Measurements from ENCODE around the gene TNIP1.

The TNIP1 gene

DNA sequence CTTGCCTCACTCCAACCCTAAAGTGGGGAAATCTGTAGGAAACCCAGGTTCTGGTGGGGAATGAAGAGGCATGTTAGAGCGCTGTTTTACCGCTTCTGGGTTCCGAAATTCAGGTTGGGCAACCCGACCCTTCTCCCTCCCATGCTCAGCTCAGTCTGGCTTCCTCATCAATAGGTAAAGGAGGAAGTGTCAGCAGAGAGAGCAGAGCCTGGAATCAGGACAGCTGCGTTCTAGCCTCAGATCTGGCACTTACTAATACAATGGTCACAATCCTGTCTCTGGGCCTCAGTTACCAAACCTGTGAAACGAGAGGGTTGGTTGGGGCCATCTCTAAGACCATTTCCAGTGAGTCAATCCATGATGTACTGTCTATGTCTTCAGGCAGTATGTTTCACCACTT is 16.2 kb upstream of the TNIP1 start:
- Histone ChIP-seq H3K9me3 (ENCODE audit: control insufficient read depth, insufficient read depth, low read length) (no peaks in the 10 kb centered on the region), H3K9ac (ENCODE audit: low read depth, low read length) (no peak overlapping the region), H3K4me1 (ENCODE audit: insufficient read depth, low read length) (peaks cover 33% of the 10 kb centered on the region), H3K36me3 (ENCODE audit: insufficient read depth, low read length) (no peaks in the 10 kb centered on the region; the same call in 1 of the 2 replicates)

DNA sequence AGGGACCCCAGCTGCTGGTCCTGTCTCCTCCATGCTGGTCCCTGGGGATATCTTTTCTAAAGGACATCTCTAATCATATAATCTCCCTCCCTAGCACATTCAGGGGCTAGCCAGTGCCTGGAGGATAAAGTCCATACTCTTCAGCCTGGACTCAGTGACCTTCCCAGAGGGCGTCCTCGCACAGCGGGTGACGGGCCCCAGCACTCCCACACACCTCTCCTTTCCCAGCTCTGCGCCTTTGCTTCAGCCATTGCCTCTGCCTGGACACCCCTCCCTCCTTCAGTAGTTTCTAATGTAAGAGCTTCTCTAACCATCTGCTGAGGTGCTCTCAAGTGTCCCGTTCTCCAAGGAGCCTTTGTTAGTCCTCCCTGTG is 15.2 kb upstream of the TNIP1 start:
- no peaks in the 10 kb centered on the region for H3K9me3 ChIP-seq (ENCODE audit: control insufficient read depth, insufficient read depth, low read length)
- H3K9ac ChIP-seq (ENCODE audit: low read depth, low read length): no peak overlapping the region
- H3K4me1 ChIP-seq (ENCODE audit: insufficient read depth, low read length): peaks cover 33% of the 10 kb centered on the region
- no peaks in the 10 kb centered on the region; the same call in 1 of the 2 replicates for H3K36me3 ChIP-seq (ENCODE audit: insufficient read depth, low read length)

DNA sequence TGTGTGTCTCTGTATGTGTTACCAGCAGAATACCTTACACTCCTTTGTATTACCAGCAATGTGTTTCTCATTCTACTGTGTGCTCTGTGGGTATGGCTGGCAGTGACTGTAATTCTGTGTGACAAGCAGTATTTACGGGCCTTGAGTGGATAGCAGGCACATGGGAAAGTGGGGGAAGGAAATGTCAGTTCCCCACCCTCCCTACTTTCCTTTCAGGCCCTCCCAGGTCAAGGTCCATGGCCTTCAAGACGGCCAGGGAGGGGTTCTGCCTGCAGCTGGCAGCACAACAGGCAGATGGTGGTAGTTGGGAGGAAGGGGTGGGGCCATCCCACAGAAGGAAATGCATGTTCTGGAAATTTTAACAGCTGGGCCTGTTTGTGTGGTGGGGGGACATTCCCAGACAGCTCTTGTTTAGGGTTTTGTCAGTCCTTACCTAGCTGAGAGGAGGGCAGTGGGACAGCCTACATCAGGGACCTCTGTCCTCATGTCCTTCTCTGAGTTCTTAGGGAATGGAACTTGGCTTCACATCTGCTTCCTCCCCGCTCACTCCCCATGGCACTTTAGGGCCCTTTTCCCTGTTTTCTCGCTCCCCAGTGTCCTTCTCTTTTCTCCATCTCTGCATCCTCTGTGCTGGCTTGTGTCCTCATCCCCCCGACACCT is 14.6 kb upstream of the TNIP1 start:
- H3K36me3 ChIP-seq (ENCODE audit: insufficient read depth, low read length): no peaks in the 10 kb centered on the region
- no peaks in the 10 kb centered on the region for H3K9me3 ChIP-seq (ENCODE audit: control insufficient read depth, insufficient read depth, low read length)
- H3K9ac ChIP-seq (ENCODE audit: low read depth, low read length): no peak overlapping the region
- H3K4me1 ChIP-seq (ENCODE audit: insufficient read depth, low read length): peaks cover 33% of the 10 kb centered on the region

DNA sequence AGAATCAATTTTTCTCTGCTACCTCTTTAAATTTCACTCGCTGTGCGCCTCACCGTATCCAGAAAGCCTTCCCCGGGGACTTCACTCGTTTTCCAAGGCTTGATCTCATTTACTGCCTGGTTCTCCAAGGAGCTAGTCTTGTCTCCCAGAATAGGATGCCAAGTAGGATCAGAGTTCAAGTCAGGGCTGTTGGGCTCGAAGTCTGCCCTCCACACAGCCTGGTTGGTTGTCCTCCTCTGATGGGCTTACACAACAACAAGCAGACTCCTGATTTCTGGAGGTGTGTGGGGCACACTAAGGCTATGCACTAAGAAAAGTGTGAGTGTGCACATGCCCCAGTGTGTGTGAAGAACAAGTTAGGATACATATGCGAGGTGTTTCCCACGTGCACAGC is 14.0 kb upstream of the TNIP1 start:
- Histone ChIP-seq H3K4me1 (ENCODE audit: insufficient read depth, low read length) (peaks cover 33% of the 10 kb centered on the region), H3K36me3 (ENCODE audit: insufficient read depth, low read length) (no peaks in the 10 kb centered on the region), H3K9me3 (ENCODE audit: control insufficient read depth, insufficient read depth, low read length) (no peaks in the 10 kb centered on the region), H3K9ac (ENCODE audit: low read depth, low read length) (no peak overlapping the region)

DNA sequence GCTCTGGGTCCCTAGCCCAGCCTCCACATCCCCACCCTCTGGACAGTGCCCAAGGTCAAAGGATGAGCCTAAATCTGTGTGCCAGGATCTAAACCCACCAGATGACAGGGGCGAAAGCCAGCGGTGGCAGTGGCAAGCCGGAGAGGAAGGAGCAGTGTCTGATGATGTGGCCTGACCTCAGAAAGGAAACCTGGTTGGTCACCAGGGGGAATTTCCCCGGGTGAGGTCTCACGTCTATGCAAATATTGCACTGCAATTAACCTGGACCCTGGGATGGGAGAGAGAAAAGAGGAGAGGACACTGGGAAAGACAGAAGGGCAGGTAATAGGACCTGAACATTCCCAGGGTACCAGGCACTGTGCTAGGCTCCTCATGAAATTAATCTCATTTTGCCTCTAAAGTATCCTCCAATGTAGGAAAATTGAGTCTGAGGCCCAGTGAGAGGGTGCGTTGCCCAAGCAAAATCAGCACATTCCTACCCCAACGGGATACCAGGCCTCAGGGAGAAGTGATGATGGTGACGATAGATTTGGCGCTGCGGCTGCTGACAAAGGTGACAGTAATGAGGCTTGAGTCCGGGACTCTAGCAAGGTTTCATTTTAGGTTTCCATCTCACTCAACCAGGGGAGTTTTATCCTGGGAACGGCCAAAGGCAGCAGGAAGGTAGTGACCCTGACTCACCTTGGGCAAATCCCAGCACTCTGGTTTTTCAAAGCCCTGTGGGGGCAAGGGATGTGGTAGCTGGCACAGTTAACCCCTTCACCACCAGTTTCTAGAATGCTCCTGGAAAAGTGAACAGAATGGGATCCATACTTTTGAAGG is 13.4 kb upstream of the TNIP1 start:
- Histone ChIP-seq H3K9ac (ENCODE audit: low read depth, low read length) (no peak overlapping the region), H3K36me3 (ENCODE audit: insufficient read depth, low read length) (no peaks in the 10 kb centered on the region), H3K9me3 (ENCODE audit: control insufficient read depth, insufficient read depth, low read length) (no peaks in the 10 kb centered on the region), H3K4me1 (ENCODE audit: insufficient read depth, low read length) (peaks cover 33% of the 10 kb centered on the region)

DNA sequence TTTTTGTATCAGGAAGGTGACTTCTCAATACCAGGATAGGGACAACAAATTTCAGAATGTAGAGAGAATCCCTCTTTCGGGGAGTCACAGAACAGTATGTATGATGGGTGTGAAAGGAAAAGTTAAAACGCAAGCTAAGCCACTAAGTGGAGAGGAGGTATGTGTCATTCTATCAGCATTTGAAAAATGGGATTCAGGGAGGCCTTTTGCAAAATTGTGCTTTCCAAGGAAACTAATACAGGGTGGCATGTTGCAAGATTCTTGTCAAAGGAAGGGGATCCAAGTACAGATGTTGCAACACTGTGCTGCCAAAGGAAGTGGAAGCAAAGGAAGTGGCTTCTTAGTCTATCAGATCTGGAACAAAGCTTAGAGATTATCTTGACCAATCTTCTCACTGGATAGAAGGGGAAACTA is 12.6 kb upstream of the TNIP1 start:
- no peaks in the 10 kb centered on the region for H3K9me3 ChIP-seq (ENCODE audit: control insufficient read depth, insufficient read depth, low read length)
- H3K4me1 ChIP-seq (ENCODE audit: insufficient read depth, low read length): peaks cover 33% of the 10 kb centered on the region
- H3K36me3 ChIP-seq (ENCODE audit: insufficient read depth, low read length): no peaks in the 10 kb centered on the region
- H3K9ac ChIP-seq (ENCODE audit: low read depth, low read length): no peak overlapping the region

DNA sequence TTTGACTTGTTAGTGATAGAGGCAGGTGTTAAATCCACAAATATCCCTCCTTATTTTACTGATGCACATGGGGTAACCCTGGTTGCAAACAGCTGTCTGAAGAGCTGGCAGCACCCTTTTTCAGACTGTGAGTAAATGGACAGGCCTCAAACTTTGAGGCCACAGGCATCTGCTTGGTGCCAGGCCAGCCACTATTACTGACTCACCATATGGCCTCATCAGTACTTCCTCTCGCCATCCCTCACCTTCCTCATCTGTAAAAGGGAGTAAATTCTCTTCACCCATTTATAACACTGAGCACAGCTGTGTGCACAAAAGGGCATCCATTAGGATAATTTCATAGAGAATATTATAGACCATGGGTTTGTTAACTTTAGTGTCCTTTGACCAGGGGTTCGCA is 11.9 kb upstream of the TNIP1 start:
- H3K4me1 ChIP-seq (ENCODE audit: insufficient read depth, low read length): peaks cover 33% of the 10 kb centered on the region
- H3K36me3 ChIP-seq (ENCODE audit: insufficient read depth, low read length): no peaks in the 10 kb centered on the region
- H3K9me3 ChIP-seq (ENCODE audit: control insufficient read depth, insufficient read depth, low read length): no peaks in the 10 kb centered on the region
- no peak overlapping the region for H3K9ac ChIP-seq (ENCODE audit: low read depth, low read length)

DNA sequence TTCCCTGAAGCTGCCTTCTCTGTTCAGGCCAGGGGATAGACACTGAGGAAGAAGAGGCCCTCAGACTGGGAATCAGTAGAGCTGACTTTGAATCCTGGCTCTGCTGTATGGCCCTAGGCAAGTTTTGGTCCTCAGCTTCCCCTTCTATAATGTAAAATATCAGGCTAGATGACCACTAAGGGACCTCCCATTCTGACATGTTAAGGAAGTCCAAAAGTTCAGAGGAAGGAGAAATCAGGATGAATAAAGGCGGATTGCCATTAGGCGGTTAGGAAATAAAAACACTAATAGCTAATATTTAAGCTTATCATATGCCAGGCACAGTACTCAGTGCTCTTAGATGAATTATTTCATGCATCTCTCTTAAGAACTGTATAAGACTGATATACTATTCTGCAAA is 8.9 kb upstream of the TNIP1 start:
- peaks cover 41% of the 10 kb centered on the region for H3K4me1 ChIP-seq (ENCODE audit: insufficient read depth, low read length)
- H3K36me3 ChIP-seq (ENCODE audit: insufficient read depth, low read length): no peaks in the 10 kb centered on the region
- H3K9ac ChIP-seq (ENCODE audit: low read depth, low read length): no peak overlapping the region
- H3K9me3 ChIP-seq (ENCODE audit: control insufficient read depth, insufficient read depth, low read length): no peaks in the 10 kb centered on the region

DNA sequence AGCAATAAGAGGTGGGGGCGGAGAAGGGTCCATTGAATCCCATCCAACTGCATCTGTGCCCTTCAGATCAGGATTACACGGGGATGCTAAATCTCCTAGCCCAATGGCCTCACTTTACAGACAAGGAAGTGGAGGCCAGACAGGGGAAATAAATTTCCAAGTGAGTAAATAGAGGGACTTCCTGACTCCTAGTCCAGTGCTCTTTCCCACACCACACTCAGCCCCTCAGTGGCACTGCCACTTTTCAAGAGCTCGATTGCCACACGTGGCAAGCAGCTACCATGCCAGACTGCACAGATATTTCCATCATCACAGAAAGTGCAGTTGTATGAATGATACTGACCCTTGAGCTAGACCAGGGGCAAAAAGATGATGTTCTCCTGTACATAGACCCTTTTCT is 8.2 kb upstream of the TNIP1 start:
- no peak overlapping the region for H3K9ac ChIP-seq (ENCODE audit: low read depth, low read length)
- peaks cover 34% of the 10 kb centered on the region for H3K4me1 ChIP-seq (ENCODE audit: insufficient read depth, low read length)
- no peaks in the 10 kb centered on the region for H3K9me3 ChIP-seq (ENCODE audit: control insufficient read depth, insufficient read depth, low read length)
- no peaks in the 10 kb centered on the region for H3K36me3 ChIP-seq (ENCODE audit: insufficient read depth, low read length)

DNA sequence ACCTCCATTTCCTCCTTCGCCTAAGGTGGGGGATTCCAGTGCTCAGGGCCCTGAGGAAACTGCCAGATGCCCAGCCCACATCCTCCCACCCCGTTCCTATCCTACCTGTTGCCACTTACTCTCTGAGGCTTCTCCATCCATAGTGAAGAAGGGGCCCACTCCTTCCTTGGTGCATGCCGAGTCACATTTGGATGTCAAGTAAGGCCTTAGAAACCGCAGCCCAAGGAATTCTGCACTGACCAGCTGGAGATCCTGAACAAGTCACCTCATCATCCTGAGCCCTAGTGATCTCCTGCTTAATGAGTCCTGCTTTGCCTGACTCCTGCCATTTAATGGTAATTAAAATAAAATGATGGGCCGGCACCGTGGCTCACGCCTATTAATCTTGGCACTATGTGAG is 6.7 kb upstream of the TNIP1 start:
- Histone ChIP-seq H3K4me1 (ENCODE audit: insufficient read depth, low read length) (peaks cover 22% of the 10 kb centered on the region; the same call in 1 of the 2 replicates), H3K36me3 (ENCODE audit: insufficient read depth, low read length) (no peaks in the 10 kb centered on the region), H3K9ac (ENCODE audit: low read depth, low read length) (no peak overlapping the region), H3K9me3 (ENCODE audit: control insufficient read depth, insufficient read depth, low read length) (no peaks in the 10 kb centered on the region)

DNA sequence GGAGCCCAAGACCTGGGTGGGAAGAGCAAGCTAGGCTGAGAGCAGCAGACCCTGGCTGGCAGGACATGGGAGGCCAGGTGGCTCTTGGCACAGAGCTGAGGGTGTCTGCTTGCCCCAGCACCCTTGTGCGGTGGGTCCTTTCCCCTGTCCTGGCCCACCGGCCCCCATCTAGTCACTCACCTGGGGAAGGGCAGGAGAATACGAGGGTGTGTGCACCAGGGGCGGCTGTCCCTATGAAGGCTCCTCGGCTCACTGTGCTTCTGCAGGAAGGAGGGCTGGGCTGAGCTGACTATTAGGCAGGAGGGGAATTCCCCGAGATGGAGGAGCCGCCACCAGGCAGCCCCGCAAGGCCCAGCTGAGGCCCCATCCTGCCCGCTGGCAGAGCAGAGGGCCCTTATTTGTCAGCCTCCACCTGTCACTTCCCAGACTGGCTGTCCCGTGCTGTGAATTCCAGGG is 6.1 kb upstream of the TNIP1 start:
- no peak overlapping the region for H3K9ac ChIP-seq (ENCODE audit: low read depth, low read length)
- no peaks in the 10 kb centered on the region for H3K9me3 ChIP-seq (ENCODE audit: control insufficient read depth, insufficient read depth, low read length)
- H3K4me1 ChIP-seq (ENCODE audit: insufficient read depth, low read length): peaks cover 22% of the 10 kb centered on the region
- H3K36me3 ChIP-seq (ENCODE audit: insufficient read depth, low read length): no peaks in the 10 kb centered on the region

DNA sequence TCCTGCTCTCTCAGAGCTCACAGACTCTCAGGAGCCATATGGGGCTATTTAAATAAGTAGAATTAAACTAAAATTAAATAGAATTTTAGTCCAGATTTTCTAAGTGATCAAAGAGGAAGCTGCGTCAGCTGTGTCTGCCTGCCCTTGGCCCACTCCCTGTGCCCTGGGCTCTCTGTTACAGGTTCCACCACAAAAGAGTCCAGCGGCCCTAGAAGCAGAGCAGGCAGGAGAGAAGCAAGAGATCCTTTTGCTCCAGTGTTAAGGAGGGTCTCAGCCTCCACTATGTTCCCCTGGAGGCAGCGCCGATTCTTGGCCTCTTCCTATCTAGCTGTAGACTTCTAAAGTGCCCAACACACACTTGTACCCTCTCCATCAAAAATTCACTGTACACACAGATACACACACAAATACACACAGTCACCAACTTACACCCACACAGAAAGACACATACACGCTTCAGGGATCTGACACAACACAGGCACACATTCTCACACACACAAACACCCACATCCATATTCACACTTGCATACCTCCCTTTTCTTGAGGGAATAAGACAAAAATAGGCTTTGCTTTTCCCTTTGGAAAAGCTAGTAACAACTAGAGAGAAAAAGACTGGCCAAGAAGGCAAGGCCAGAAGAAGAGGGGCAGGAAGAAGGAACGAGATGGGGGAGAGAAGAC is 5.5 kb upstream of the TNIP1 start:
- Histone ChIP-seq H3K36me3 (ENCODE audit: insufficient read depth, low read length) (no peaks in the 10 kb centered on the region), H3K9me3 (ENCODE audit: control insufficient read depth, insufficient read depth, low read length) (no peaks in the 10 kb centered on the region), H3K9ac (ENCODE audit: low read depth, low read length) (no peak overlapping the region), H3K4me1 (ENCODE audit: insufficient read depth, low read length) (peaks cover 22% of the 10 kb centered on the region)

DNA sequence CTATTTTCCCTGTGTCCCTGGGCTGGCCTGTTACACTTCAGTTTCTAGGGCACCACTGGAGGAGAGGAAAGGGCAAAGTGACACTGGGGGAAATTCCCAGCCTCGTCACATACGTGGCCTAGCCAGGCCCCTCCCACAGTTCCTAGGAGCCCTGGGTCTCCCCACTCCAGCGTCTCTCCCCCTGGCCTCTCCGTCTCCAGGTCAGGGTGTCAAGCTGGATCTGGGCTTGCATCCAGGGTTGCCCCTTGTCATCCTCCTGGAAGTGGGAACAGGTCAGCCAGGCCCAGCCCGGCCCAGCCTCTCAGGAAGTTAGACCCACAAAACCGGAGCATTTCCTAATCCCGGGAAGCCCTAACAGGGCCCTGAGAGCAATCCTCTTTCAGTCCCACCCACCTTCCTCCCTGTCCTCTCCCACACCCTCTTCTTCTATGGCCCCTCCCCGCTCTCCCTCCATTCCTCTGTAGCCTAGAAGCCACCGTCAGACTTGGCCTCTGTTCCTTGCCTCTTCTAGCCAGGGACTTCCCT is 4.7 kb upstream of the TNIP1 start:
- H3K36me3 ChIP-seq (ENCODE audit: insufficient read depth, low read length): no peaks in the 10 kb centered on the region
- H3K9ac ChIP-seq (ENCODE audit: low read depth, low read length): no peak overlapping the region
- H3K9me3 ChIP-seq (ENCODE audit: control insufficient read depth, insufficient read depth, low read length): no peaks in the 10 kb centered on the region
- peaks cover 22% of the 10 kb centered on the region for H3K4me1 ChIP-seq (ENCODE audit: insufficient read depth, low read length)

DNA sequence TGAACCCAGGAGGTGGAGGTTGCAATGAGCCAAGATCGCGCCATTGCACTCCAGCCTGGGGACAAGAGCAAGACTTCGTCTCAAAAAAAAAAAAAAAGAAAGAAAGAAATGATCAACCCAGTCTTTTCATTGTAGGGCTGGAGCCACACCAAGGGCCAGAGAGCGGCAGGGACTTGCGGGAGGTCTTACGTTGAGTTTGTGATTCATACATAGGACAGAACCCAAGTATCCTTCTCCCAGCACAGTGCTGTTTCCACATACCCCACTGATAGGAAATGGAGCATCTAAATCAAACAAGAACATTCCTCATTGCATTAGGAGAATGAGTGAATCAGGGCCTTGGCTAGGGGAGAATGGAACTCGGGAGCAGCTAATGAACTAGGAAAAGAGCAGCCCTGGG is 3.5 kb upstream of the TNIP1 start:
- Histone ChIP-seq H3K4me1 (ENCODE audit: insufficient read depth, low read length) (peaks cover 26% of the 10 kb centered on the region), H3K36me3 (ENCODE audit: insufficient read depth, low read length) (no peaks in the 10 kb centered on the region), H3K9ac (ENCODE audit: low read depth, low read length) (no peak overlapping the region), H3K9me3 (ENCODE audit: control insufficient read depth, insufficient read depth, low read length) (no peaks in the 10 kb centered on the region)

Measured in ES-I3 (cell line).